ENCODE measurements around the gene SEPSECS.

The SEPSECS gene

DNA sequence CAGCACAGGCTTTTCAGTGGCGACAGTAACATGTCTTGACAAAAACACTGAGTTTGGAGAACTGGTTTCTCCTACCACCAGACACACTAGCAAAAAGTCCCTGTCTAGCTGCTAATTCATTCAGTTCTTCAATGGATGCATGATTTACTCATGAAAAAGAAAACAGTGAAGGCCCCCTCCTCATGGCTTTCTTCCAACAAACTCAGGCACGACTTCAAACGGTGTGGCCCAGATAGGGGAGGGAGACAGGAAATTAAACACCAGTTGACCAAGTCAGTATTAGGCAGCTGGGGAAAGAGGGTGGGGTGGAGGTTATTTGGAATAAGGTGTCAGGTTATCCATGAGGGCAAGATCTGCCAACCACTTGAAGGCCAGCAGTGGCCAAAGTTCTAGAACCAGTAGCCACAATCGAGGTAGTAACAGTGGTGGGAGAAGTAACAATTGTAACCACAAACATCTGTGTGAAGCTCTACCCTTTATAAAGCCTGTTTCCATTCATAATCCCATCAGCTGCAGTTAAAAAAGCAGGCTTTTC is 60.2 kb downstream of the SEPSECS start:
- H3K4me3 ChIP-seq (ENCODE audit: control insufficient read depth, low read depth, low read length), result no peak overlapping the region
- TF ChIP-seq, protein P1, sequence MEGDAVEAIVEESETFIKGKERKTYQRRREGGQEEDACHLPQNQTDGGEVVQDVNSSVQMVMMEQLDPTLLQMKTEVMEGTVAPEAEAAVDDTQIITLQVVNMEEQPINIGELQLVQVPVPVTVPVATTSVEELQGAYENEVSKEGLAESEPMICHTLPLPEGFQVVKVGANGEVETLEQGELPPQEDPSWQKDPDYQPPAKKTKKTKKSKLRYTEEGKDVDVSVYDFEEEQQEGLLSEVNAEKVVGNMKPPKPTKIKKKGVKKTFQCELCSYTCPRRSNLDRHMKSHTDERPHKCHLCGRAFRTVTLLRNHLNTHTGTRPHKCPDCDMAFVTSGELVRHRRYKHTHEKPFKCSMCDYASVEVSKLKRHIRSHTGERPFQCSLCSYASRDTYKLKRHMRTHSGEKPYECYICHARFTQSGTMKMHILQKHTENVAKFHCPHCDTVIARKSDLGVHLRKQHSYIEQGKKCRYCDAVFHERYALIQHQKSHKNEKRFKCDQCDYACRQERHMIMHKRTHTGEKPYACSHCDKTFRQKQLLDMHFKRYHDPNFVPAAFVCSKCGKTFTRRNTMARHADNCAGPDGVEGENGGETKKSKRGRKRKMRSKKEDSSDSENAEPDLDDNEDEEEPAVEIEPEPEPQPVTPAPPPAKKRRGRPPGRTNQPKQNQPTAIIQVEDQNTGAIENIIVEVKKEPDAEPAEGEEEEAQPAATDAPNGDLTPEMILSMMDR (conservative IDR thresholded peaks at IDR 0.05; ENCODE audit: control insufficient read depth, insufficient read depth, low read depth, low read length), result no peak
- DNase-seq (ENCODE audit: low read depth), result no peak

DNA sequence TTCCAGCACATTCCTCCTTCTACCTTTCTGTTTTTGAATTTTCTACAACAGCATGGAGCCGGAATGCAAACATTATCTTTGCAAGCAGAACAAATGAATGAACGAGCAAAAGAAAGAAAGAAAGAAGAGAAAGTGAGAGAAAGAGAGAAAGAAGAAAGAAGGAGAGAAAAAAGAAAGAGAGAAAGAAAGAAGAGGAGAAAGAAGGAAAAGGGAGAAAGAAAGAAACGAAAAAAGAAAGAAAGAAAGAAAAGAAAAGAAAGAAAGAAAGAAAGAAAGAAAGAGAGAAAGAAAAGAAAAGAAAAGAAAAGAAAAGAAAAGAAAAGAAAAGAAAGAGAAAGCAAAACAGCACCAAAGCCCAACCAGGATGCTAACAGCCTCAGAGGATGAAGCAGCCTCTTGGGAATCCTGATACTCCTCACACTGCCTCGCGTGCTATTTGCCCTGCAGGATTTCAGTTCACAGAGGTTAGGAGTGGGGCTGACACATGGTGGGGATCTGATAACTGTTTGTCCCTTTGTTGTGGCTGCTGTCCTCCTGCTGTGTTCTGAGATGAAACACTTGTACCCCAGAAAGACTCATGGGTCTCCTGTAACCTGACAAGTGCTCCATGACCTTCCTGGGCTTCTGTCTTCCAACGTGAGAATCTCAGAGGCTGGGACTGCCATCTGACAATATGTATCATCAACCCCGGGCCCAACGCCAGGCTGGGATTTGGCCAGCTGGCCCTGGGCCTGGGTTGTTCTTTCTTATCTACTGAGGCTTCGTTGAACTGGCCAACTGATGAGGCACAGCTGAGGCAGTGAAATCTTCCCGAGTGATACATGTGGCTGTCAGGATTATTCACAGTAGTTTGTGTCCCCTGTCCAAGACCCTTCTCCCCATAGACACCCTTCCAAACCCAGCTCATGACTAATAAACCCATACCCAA is 61.0 kb downstream of the SEPSECS start:
- no peak overlapping the region for H3K4me3 ChIP-seq (ENCODE audit: control insufficient read depth, low read depth, low read length)
- peak; percentile 83 for DNase-seq (ENCODE audit: low read depth)
- TF ChIP-seq, protein P1 (conservative IDR thresholded peaks at IDR 0.05; ENCODE audit: control insufficient read depth, insufficient read depth, low read depth, low read length), result no peak

DNA sequence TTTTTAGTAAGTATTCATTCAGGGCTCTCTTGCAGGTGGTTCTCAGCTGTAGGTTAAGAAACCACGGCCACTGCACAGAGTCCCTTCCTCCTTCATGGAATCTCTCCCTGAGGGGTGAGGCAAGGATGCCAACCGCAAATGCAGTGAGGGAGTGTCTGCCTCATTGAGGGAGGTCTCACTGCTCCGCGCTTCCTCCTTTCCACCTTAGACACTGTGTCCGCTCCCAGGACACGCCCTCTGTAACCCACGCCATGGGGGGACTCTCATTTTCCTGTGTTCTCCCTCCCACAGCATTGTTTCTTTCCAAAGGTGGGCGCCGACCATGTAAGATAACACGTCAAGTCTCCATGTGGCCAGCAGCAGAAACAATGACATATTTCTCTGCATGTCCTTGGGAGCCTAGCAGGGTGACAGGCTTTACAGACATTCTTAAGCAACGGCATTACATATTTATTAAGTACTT is 63.2 kb downstream of the SEPSECS start:
- TF ChIP-seq, protein P1 (conservative IDR thresholded peaks at IDR 0.05; ENCODE audit: control insufficient read depth, insufficient read depth, low read depth, low read length), result no peak
- DNase-seq (ENCODE audit: low read depth), result no peak
- H3K4me3 ChIP-seq (ENCODE audit: control insufficient read depth, low read depth, low read length), result no peak overlapping the region

DNA sequence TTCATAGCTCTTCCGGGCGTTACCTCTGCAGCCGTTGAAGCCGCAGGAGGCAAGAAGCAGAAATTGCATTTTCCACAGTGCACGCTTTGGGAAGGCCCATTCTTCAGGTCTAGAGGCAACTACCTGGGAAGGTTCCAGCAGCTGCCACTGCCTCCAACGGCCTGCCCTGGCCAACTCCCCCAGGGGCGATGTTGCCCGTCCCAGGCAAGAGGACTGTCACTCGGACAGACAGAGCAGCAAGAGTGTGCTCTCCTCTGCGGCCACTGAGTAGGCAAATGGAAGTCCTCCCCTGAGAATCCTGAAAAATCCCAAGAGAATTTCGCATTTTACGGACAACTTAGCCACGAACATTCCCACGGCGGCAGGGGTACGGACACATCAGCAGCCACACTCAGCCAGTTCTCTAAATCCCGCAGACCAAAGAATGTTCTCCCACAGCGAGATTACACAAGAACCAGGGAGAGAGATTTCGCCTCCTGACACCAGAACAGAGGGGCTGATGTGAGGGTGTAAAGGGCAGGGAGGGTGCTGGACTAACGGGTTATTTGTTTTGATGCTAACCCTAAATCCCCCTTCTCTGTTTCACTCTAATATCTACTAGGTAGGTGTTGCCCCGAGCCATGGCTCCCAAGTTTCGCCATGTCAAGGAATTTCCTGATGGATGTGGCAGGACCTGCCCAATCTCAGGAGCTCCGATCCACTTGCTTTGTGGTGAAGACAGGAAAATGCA is 63.8 kb downstream of the SEPSECS start:
- no peak for DNase-seq (ENCODE audit: low read depth)
- TF ChIP-seq, protein P1 (conservative IDR thresholded peaks at IDR 0.05; ENCODE audit: control insufficient read depth, insufficient read depth, low read depth, low read length), result no peak
- H3K4me3 ChIP-seq (ENCODE audit: control insufficient read depth, low read depth, low read length), result no peak overlapping the region

DNA sequence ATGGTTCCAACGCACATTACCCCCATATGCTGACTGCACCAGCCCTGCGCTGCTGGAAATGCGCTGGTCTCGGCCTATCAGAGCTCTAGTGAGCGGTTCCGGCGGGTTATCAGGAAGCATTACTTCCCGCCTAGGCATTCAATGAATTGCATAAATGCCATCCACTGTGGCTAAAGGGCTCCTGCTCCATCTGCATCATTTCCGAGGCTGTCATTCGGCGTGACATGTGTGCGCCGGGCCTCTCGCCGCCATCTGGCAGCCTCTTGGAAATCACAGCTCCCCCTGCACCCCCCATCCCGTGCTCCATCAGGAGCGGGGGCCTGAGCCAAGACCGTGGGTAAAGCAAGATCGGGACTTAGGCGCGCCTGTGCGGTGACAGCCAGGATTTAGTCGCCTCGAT is 64.4 kb downstream of the SEPSECS start:
- TF ChIP-seq, protein P1 (conservative IDR thresholded peaks at IDR 0.05; ENCODE audit: control insufficient read depth, insufficient read depth, low read depth, low read length), result no peak
- no peak for DNase-seq (ENCODE audit: low read depth)
- no peak overlapping the region for H3K4me3 ChIP-seq (ENCODE audit: control insufficient read depth, low read depth, low read length)

DNA sequence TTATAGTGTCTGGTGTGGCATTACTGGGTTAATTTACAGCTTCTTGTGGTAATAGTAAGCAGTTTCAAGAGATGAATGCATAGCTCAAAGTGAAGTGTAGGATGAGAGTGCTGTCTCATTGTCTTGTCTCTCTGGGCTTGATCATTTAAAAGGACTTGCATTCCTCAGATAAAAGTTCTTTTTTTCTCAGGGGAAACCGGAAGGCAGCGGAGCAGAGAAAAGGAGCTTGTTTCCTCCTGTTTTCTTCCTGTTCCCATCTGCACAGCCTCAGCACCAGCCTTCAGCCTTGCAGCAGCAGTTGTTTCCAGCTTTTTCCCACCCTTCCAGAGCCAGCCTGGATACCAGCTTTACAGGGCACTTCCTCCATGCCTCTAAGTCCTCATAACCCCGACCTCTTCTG is 68.1 kb downstream of the SEPSECS start:
- no peak for DNase-seq (ENCODE audit: low read depth)
- H3K4me3 ChIP-seq (ENCODE audit: control insufficient read depth, low read depth, low read length), result no peak overlapping the region
- TF ChIP-seq, protein P1 (conservative IDR thresholded peaks at IDR 0.05; ENCODE audit: control insufficient read depth, insufficient read depth, low read depth, low read length), result no peak

Data from fibroblast of mammary gland (primary cell).